Measurements from ENCODE around the gene TSR1. TPM values are rescaled to one million over a fixed set of nuclear protein-coding genes. Genes with fewer than 3 reads are reported as not detected.
A peak's percentile ranks its signal among the peaks of the same experiment; 100 is the strongest.

Gene TSR1
- total RNA-seq, 4 donors from 2014 or later = 2.1 to 43.3 (median 23.5) TPM

DNA sequence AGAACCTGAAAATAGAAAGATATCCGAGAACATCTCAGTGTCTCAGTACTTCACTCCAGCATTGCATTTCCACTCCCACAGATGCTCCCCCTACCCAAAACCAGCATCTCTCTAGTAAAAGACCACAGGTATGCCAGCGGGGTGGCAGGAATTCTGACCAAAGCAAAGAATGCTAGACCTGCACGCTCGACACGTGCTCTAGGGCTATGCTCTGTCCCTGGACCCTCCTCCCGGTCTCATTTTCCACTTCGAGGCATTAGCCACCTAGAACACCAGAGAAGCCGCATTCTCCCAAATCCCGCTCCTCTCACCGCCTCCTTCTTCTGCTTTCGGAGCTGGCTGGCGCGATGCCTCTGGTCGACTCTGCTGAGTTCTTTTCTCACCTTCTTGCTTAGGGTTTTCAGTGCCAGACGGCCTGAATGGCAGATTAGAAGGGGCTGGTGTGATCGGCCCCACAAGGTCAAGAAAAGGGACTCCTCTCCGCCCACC lies 487 bp downstream of the TSR1 start:
- DNase-seq = peak in 1 of 2 donors; percentile 25
- peak overlapping the region; percentile 85 to 97 for H3K4me3 ChIP-seq
- peak overlapping the region; percentile 79 to 90 for H3K27ac ChIP-seq
- intact Hi-C loops (cut with DNase I; ENCODE audit: low total_unique reads) = no loop called here
- no peaks in the 10 kb centered on the region for H3K9me3 ChIP-seq
- no peaks in the 10 kb centered on the region for H3K27me3 ChIP-seq
- TF ChIP-seq POLR2A (IDR thresholded peaks at IDR 0.05) = no peak
- TF ChIP-seq, protein P1, sequence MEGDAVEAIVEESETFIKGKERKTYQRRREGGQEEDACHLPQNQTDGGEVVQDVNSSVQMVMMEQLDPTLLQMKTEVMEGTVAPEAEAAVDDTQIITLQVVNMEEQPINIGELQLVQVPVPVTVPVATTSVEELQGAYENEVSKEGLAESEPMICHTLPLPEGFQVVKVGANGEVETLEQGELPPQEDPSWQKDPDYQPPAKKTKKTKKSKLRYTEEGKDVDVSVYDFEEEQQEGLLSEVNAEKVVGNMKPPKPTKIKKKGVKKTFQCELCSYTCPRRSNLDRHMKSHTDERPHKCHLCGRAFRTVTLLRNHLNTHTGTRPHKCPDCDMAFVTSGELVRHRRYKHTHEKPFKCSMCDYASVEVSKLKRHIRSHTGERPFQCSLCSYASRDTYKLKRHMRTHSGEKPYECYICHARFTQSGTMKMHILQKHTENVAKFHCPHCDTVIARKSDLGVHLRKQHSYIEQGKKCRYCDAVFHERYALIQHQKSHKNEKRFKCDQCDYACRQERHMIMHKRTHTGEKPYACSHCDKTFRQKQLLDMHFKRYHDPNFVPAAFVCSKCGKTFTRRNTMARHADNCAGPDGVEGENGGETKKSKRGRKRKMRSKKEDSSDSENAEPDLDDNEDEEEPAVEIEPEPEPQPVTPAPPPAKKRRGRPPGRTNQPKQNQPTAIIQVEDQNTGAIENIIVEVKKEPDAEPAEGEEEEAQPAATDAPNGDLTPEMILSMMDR (IDR thresholded peaks at IDR 0.05) = no peak
- H3K4me1 ChIP-seq = peaks cover 0 to 5% of the 10 kb centered on the region in 2 donors
- no peaks in the 10 kb centered on the region for H3K36me3 ChIP-seq

DNA sequence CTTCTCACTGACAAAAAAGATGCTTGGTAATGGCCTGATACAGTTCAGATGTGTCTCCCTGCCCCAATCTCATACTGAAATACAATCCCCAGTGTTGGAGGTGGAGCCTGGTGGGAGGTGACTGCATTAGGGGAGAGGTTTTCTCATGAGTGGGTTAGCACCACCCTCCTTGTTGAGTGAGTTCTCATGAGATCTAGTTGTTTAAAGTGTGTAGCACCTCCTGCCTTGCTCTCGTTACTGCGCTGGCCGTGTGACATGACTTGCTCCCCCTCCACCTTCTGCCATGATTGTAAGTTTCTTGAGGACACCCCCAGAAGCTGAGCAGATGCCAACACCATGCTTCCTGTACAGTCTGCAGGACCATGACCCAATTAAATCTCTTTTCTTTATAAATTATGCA lies 5.0 kb downstream of the TSR1 start:
- DNase-seq = no peak
- TF ChIP-seq, protein P1 (IDR thresholded peaks at IDR 0.05) = no peak
- TF ChIP-seq POLR2A (IDR thresholded peaks at IDR 0.05) = no peak
- no peaks in the 10 kb centered on the region for H3K27me3 ChIP-seq
- no peaks in the 10 kb centered on the region for H3K36me3 ChIP-seq
- no peak overlapping the region for H3K27ac ChIP-seq
- peaks cover 0 to 5% of the 10 kb centered on the region in 2 donors for H3K4me1 ChIP-seq
- H3K4me3 ChIP-seq = no peak overlapping the region
- H3K9me3 ChIP-seq = no peaks in the 10 kb centered on the region
- intact Hi-C loops (cut with DNase I; ENCODE audit: low total_unique reads) = no loop called here

DNA sequence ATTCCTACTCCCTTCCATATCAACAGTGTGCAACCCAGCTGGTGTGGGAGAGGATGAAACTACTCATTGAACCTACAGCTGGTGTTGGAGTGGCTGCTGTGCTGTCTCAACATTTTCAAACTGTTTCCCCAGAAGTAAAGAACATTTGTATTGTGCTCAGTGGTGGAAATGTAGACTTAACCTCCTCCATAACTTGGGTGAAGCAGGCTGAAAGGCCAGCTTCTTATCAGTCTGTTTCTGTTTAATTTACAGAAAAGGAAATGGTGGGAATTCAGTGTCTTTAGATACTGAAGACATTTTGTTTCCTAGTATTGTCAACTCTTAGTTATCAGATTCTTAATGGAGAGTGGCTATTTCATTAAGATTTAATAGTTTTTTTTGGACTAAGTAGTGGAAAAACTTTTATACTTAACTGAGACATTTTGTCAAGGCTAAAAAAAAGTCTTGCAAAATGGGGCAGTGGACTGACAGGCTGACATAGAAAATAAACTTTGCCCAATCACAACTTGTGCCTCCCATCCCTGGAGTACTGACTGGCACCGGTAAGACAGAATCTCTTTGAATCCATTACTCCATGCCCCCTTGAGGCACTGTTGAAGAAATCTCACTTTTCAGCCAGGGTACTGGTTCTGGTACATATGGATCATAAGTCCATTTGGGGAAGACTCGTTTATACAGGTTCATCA lies 12.5 kb downstream of the TSR1 start:
- TF ChIP-seq, protein P1 (IDR thresholded peaks at IDR 0.05) = no peak
- TF ChIP-seq POLR2A (IDR thresholded peaks at IDR 0.05) = no peak
- no peak overlapping the region for H3K27ac ChIP-seq
- no peaks in the 10 kb centered on the region for H3K9me3 ChIP-seq
- DNase-seq = no peak
- no peaks in the 10 kb centered on the region for H3K27me3 ChIP-seq
- no peaks in the 10 kb centered on the region for H3K4me1 ChIP-seq
- intact Hi-C loops (cut with DNase I; ENCODE audit: low total_unique reads) = no loop called here
- no peaks in the 10 kb centered on the region for H3K36me3 ChIP-seq
- no peak overlapping the region for H3K4me3 ChIP-seq

DNA sequence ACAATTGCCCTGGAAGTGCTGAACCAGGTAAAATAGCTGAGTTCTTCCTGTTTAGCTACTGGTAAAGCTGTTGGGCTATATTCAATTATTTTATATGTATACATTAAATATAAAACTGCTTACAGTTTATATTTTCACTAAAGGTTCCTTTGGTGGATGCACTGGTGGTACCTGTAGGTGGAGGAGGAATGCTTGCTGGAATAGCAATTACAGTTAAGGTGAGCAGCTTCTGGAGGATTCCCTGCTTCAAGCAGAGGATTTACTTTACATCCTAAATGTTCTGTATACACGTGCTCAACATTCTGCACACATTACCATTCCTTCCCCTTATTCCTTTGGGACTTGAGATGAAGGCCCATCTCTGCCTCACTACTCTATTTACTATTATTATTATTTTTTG lies 14.9 kb downstream of the TSR1 start:
- H3K4me1 ChIP-seq = no peaks in the 10 kb centered on the region
- intact Hi-C loops (cut with DNase I; ENCODE audit: low total_unique reads) = no loop called here
- no peaks in the 10 kb centered on the region for H3K9me3 ChIP-seq
- TF ChIP-seq, protein P1 (IDR thresholded peaks at IDR 0.05) = no peak
- no peak for TF ChIP-seq POLR2A (IDR thresholded peaks at IDR 0.05)
- no peak overlapping the region for H3K4me3 ChIP-seq
- no peak overlapping the region for H3K27ac ChIP-seq
- no peaks in the 10 kb centered on the region for H3K36me3 ChIP-seq
- H3K27me3 ChIP-seq = no peaks in the 10 kb centered on the region
- no peak for DNase-seq

DNA sequence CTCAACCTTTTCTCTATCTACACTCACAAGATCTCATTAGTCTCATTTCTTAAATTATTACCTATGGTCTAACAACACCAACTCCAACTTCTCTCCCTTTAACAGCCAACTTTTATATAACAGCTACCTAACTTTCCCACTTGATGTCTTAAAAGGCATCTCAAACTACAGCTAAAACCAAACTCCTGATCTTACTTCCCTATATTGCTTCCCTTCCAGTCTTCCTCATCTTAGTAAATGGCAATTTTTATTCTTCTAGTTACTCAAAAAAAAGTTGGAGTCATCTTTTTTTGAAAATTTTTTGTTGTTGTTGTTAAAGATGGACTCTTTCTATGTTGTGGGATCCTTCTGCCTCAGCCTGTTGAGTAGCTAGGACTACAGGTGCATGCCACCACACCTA lies 17.2 kb downstream of the TSR1 start:
- TF ChIP-seq, protein P1 (IDR thresholded peaks at IDR 0.05) = no peak
- no peak for TF ChIP-seq POLR2A (IDR thresholded peaks at IDR 0.05)
- Histone ChIP-seq H3K36me3 (no peaks in the 10 kb centered on the region), H3K4me1 (no peaks in the 10 kb centered on the region), H3K4me3 (no peak overlapping the region), H3K9me3 (no peaks in the 10 kb centered on the region), H3K27ac (no peak overlapping the region), H3K27me3 (no peaks in the 10 kb centered on the region)
- intact Hi-C loops (cut with DNase I; ENCODE audit: low total_unique reads) = no loop called here
- DNase-seq = no peak
